HG02840 (cell line): Measurements from ENCODE around the gene SREBF1.

Experiments used
- ATAC-seq: cut with Tn5 transposase; IDR thresholded peaks from one replicate; pipeline ENCODE4 v1.9.1; 2021; ENCODE audit warnings: mild to moderate bottlenecking, moderate library complexity, moderate number of reproducible peaks; ENCODE audit not compliant: unreplicated experiment, low FRiP score

SREBF1 gene

DNA sequence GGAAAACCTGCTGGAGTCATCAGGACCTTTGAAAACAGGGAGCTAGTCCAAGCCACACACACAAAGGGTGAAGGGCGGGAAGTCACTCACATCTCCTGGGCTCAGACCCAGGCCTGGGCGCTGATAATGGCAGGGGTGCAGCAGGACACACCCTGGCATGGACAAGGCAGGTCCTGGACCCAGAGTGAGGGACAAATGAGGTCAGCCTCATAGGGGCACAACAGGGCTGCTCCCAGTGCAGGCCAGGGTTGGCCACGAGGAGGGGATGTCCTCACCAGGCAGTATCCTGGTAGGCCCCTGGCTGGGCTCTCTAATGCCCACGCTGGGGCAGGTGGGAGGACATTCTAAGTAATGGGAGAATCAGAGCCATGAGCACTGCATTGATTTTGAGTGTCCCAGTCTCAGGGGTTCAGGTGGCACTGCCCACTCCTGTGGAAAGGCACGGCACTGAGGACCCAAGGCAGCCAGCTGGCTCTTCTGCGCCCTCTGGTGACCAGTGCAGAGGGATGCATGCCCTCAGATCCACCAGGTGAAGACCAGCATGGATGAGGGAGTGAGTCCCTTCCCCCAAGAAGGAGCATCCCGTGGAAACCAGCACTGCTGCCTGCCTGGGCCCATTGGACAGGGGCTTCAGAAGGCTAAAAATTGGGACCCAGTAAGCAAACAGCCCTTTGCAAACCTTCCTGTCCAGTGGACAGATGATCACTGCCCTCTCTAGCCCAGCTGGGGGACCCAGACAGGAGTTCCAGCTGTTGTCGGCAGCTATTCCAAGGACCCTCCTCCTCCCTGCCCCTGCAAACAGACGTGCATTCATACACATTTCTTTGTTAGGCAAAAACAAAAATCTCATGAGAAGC lies 23.4 kb upstream of the SREBF1 start:
- peak; percentile 56 for ATAC-seq

- ATAC-seq: no peak
Observed at GRCh38 chr17:17857496-17857895, 20.7 kb upstream of the SREBF1 start.

- ATAC-seq: no peak
Observed at GRCh38 chr17:17856386-17856785, 19.6 kb upstream of the SREBF1 start.

GRCh38 chr17:17855976-17856375 lies 19.2 kb upstream of the SREBF1 start:
- no peak for ATAC-seq

- ATAC-seq: no peak
Observed at GRCh38 chr17:17853811-17854447, 17.1 kb upstream of the SREBF1 start.

- no peak for ATAC-seq
Observed at GRCh38 chr17:17852930-17853329, 16.1 kb upstream of the SREBF1 start.

GRCh38 chr17:17851103-17852002 lies 14.6 kb upstream of the SREBF1 start:
- ATAC-seq: no peak

GRCh38 chr17:17849845-17850373 lies 13.1 kb upstream of the SREBF1 start:
- no peak for ATAC-seq

DNA sequence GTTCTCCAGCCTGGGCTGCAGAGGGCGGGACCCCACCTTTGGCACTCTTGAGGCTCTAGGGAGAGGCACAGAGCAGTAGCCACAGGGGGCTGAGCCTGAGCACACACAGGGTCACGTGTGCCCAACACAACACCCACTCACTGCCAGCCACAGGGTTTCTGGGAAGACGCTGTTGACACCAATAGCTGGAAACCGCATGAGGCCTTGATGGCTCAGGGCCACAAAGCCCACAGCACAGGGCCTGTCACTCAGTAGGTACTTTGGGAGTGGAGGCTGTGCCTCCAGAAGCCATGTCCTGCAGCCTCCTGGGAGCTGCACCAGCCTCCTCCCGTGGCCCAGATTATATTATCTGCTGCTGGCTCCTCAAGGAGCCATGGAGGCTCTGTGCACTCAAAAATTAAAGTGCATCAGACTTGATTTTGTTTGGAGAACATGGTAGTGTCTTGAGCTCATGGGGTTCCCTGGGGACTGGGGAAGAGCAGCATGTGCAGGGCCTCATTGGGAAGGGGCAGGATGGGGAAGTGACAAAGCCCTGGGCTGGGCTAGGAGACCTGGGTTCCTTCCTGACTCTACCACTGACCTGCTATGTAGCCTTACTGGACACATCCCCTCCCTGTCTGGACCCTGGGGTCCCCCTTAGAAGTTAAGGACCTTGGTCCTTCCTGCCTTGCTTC lies 12.5 kb upstream of the SREBF1 start:
- no peak for ATAC-seq

- ATAC-seq: no peak
Observed at GRCh38 chr17:17848311-17849082, 11.7 kb upstream of the SREBF1 start.

GRCh38 chr17:17847726-17848125 lies 10.9 kb upstream of the SREBF1 start:
- no peak for ATAC-seq

- no peak for ATAC-seq
Observed at GRCh38 chr17:17847118-17847689, 10.4 kb upstream of the SREBF1 start.

DNA sequence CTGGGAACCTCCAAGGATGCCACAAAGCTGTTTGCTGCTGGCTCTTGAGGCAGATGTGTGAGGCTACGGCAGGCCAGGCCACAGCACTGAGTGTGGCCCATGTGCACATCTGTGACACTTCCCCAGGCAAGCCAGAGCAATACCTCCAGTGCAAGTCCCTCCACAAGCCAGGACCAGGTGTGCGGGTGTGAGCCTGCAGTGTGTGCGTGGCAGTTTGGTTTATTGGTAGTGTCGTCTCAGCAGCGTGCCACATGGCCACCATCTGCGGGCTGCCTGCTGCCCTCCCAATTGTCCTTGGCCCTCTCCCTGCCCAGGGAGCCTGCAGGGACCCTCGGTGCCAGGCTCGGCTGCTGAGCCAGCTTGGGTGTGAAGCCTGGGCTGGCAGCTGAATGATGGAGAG lies 9.9 kb upstream of the SREBF1 start:
- ATAC-seq: no peak

DNA sequence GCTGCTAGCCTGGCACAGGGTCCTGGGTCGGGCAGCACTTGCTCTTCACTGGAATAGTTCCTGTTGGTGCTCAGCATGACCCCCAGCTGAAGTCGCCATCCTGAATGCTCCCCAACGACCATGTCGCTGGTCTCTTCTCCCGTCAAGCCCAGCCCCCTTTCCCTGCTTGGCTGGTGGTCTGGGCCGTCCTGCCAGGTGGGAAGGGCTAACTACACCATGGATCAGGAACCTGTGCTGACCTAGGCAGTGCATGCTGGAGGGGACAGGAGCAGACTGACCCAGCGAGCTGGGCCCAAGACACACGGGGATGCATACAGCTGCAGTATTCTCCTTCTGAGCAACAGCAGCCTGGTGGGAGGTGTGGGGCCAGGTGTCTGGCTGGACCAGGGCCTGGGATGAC lies 9.2 kb upstream of the SREBF1 start:
- ATAC-seq: no peak

GRCh38 chr17:17845046-17845775 lies 8.4 kb upstream of the SREBF1 start:
- no peak for ATAC-seq

DNA sequence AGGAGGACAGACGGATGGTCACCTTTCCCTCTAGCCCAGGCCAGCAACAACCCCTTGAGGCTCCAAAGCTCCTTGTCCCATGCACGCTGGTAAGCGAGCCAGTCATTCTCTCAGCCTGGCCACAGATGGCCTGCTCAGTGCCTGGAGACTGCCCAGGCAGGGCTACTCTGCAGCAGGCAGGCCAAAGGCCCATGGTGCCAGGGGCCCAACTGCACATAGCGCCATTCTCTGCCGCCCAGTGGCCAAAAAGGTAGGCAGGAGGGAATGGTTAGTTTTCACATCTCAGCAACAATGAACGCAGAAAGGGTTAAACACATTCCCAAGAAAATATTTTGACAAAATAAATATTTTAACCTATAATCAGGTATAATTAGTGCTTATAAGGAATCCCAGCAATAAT lies 7.7 kb upstream of the SREBF1 start:
- ATAC-seq: no peak

DNA sequence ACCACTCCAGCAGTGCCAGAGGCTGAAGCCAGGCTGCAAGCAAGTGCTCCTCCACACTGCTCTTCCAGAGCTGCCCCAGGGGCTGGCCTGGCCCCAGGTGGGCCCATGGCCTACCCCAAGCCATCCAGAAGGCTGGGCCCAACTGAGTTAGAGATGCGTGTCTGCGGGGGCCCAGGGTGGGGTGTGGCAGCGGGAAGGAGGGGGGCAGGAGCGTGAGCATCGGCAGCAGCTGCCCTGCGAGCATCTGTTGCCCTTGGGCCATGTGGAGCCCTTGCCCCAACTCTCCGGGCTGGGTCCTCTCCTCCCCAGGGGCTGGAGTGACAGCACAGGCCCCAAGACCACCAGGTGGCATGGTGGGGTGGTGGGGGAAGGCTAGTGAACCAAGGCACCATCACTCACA lies 7.3 kb upstream of the SREBF1 start:
- ATAC-seq: no peak

DNA sequence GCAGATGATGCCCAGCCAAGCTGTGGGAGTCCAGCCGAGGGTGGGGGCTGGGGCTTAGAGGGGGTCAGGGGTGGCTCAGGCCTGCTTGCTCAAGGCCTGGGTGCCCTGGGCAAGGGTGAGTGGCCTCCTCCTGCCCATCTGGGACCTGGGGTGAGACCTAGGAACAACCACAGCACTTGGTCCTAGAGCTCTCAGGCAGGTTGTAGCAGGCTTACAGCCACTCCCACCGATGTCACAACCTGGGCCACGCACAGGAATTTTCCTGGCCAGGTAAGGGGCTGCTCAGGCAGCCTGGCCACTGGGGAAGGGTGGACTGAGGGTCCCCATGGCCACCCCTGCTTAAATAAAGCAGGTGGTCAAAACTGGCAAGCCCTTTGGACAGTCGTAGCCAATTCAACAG lies 6.3 kb upstream of the SREBF1 start:
- ATAC-seq: no peak
